CD4-positive, alpha-beta T cell treated with Interleukin-10 for 1 hour (primary cell): Measurements from ENCODE around the gene CPSF2.
"Not testable (repeated sequence)": the region's sequence is repeated elsewhere in the genome, so short reads cannot be mapped to it uniquely, and the experiment has no call there.

Experiments used
- DNase-seq: peaks from one replicate; pipeline ENCODE4 v3.0.0-alpha.2; 2020

Gene CPSF2

DNA sequence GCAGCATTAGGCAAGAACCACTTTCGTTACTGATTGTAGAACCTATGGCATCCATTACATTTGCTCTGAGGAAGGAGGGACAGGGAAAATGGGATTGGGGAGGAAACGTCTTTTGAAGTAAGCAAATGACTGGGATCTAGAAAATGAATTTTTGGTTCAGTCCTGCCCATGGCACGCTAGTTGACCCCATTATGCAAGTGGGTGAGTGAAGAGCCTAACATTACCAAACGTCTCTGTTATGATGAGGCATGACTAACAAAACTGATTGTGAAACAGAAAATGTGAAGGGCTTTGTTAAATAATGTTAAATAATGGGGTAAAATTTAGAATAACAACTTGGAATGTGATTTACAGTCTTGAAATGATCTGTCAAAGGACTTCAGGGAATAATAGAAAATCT is 38.9 kb downstream of the CPSF2 start:
- no peak for DNase-seq

DNA sequence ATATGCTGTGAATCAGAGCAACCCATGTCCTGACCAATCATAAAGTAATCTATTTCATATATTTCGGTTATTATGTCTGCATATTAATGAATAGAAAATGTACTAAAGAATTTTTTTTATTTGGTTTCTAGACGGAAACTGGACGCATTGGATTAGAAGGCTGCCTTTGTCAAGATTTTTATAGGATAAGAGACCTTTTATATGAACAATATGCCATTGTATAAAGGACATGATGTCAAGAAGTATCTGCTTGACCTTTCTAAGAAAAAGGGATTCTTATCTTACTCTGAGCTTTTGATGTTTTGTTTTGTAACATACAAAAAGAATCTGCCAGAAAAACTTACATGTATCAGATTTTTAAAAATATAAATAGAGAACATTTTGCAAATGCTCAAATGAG is 39.8 kb downstream of the CPSF2 start:
- DNase-seq = no peak

- DNase-seq = no peak
Measured at GRCh38 chr14:92164958-92165357, 43.2 kb downstream of the CPSF2 start.

DNA sequence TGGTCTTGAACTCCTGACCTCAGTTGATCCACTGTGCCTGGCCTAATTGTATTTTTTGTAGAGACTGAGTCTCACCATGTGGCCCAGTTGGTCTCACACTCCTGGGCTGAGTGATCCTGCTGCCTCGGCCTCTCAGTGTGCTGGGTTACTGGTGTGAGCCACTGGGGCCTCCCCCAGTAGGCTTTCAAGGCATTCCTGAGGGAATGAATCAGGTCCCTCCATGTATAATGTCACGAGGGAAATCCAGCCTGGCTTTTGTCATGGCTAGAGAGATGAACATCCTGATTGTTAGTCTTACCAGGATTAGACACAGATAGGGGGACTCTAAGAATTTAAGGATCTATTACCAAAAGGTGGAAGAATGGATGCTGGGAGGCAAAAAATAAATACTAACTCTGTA is 51.9 kb downstream of the CPSF2 start:
- DNase-seq = no peak

GRCh38 chr14:92175811-92176210 is 54.0 kb downstream of the CPSF2 start:
- DNase-seq = no peak

- DNase-seq = no peak
Measured at GRCh38 chr14:92176476-92176875, 54.7 kb downstream of the CPSF2 start.

DNA sequence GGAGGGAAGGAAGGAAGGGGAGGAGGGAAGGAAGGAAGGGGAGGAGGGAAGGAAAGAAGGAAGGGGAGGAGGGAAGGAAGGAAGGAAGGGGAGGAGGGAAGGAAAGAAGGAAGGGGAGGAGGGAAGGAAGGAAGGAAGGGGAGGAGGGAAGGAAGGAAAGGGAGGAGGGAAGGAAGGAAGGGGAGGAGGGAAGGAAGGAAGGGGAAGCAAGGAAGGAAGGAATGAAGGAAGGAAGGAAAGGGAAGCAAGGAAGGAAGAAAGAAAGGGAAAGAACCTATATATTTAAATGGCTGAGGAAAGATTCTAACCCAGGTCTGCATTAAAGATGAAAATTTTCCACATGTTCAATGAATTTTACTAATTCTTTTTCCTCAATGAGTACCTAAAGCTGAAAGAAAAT is 57.4 kb downstream of the CPSF2 start:
- DNase-seq = not testable (repeated sequence)

DNA sequence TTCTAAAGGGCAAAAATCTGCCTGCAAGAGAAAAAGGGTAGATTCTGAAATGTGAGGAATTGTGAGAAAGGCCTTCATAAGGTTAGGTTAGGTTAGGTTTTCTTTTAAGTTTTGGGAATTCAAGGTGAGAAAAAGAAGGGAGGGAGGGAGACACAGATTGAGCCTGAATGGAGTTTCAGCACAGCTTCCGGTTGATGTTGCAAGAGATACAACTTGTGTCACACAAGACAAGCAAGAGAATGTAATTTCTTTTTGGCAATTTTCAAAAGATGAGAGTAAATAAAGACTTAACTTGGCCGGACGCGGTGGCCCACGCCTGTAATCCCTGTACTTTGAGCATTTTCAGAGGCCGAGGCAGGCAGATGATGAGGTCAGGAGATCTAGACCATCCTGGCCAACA is 63.8 kb downstream of the CPSF2 start:
- no peak for DNase-seq

- DNase-seq = not testable (repeated sequence)
Measured at GRCh38 chr14:92187616-92188015, 65.8 kb downstream of the CPSF2 start.

- no peak for DNase-seq
Measured at GRCh38 chr14:92190768-92191167, 69.0 kb downstream of the CPSF2 start.

DNA sequence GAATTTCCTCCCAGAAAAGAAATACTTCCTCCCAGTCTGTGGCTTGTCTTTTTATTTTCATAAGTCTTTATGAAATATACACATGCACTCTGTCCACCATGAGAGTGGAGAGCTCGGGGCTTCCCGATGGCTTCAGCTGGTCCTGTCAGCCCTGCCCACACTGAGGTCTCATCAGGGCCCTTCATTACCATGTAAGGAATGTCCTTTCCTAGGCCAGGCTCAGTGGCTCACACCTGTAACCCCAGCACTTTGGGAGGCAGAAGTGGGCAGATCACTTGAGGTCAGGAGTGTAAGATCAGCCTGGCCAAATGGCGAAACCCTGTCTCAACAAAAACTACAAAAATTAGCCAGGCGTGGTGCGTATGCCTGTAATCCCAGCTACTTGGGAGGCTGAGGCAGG is 77.0 kb downstream of the CPSF2 start:
- no peak for DNase-seq

DNA sequence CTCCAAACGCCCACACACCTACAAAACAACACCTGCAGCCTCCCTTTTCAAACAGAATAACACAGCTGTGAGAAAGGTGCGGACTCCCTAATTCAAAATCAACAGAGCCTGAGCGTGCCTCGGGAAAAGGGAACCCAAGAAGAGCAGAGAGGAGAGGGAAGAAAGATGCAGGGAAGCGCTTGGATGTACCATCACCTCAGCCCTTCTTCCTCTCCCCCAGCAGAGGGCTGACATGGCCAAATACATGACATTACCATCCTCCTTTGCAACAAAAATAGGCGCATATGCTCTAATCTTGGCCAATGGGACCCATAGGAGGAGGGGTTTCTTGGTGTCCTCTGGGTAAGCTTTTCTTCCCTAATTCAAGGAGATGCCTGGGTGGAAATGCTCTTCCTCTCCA is 78.0 kb downstream of the CPSF2 start:
- DNase-seq = no peak

DNA sequence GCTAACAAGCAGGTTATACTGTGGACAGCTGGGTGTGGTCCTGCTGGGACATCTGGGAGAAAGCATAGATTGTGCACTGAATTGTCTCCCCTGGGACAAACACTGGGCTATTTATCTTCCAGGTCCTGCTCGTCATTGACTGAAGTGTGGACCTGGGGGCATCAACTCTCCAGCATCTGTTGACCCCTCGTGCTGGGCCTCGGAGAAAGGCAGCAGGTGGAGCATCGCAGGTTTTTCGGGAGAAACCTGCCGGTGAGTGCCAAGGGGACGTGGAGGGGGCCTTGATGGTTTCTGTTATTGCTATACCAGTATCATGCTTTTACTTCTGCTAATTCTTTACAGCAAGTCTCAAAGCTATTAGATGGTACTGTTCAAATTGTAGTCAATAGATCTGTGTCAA is 81.3 kb downstream of the CPSF2 start:
- no peak for DNase-seq

DNA sequence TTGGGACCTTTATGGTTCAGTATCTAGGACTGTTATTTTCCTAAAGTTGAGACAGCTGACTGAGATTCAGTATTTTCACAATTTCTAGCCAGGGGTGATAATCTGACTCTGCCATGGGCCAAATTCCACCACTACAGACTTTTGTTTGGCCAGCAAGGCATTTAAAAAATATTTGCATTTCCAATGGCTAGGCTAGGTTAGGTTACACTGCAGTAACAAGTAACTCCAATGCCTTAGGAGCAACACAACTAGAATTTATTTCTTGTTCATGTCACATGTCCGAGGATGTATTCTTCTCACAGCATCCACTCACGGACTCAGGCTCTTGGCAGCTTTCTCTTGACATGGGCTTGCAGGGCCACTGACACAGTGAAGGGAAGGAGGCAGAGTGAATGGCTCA is 83.0 kb downstream of the CPSF2 start:
- DNase-seq = no peak

DNA sequence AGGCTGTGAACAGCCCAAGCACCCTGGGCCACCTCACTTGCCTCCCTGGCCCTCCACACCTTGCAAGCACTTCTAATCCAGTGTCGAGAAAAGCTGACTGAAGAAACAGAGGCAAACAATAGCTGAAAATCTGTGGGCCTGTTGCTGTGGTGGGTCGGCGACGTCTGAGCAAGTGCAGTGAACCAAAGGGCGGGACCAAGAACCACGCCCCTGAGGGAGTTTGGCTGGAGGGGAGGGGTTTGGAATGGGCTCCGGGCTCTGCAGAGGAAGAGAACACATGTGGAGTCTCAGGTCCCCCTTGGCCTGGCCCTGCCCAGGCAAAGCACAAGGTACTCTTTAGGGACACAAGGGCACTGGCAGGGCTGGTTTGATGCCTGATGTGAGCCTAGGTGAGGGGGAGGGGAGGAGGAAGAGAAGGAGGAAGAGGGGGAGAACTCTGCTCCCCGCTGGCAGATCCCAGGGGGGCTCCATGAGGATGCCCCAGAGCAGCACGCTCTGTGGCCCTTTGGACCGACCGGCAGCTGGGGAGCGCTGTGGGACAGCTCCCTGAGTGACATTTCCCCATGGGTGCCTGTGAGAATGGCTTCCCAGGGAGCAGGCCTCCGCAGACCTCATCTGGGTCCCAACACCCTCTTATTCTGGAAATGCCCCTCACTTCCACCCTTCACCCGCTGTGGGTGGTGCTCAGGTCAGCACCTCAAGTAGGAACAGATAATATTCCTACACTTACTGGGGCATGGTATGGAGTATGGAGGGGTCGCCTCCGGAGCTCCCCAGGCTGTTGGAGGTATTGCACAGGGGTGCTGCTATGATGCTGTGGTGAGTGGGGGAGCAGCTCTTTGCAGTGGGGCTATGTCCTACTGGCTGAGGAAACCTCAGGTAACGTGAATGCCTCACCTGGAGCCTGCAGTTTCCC is 85.5 kb downstream of the CPSF2 start:
- DNase-seq = no peak

DNA sequence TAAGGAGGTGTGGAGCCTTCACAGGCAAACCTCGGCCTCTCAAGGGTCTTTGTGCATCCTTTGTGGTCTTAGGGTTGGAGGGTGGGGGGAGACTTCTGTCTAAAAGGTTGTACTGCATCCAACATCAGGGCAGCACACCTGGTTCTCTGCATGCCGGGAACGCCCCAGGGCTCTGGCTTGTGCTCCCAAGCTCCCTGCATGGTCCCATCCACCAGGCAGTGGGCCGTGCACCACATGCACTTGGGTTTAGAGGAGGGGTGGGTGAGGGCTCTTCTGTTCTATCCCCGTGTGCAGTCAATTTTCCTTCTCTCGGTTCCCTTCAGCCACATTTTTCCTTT is 86.1 kb downstream of the CPSF2 start:
- no peak for DNase-seq

DNA sequence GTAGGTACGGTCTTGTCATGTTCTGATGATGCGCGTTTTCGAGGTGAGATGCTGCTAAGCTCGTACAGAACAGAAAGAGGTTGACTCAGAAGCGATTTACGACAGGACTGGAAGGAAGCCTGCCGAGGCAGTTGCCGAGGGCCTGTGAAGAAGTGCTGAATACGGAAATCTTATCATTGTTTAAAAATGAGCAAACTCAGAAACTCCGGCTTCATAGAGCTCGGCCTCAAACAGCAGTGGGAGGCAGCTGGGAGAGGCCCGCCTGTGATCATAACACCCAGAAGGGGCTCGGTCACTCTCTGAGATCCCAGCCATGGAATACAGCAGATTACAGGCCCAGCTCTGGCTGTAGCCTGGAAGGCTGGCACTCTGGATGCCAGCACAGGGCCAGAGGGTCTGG is 87.4 kb downstream of the CPSF2 start:
- DNase-seq = no peak

- DNase-seq = not testable (repeated sequence)
Measured at GRCh38 chr14:92213125-92213524, 91.4 kb downstream of the CPSF2 start.

DNA sequence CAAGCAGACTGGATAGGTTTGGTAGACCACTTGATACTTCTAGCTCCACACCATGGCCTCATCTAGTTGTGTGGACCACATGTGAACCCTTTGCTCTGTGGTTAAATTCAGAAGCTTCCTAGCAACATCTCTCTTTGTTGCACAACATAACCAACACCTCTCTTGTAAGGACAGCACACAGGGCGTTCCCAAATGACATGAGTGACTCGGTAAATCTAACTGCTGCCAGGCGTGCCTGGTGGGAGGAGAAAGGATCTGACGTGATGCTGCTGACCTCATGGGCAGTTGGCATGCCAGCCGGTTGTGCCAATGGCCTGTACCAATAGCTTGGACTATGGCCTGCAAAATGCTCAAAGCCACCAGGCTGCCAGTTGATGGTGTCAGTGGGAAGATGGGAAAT is 93.8 kb downstream of the CPSF2 start:
- no peak for DNase-seq

- DNase-seq = no peak
Measured at GRCh38 chr14:92217936-92218335, 96.2 kb downstream of the CPSF2 start.
